SIG-M5 treated with dmso at 0.1 percent for 504 hours (cell line): ENCODE data around the gene SNPH.
"Not testable (repeated sequence)": the region's sequence is repeated elsewhere in the genome, so short reads cannot be mapped to it uniquely, and the experiment has no call there.

Experiments used
- DNase-seq: peaks from one replicate; lab custom pipeline; 2025; ENCODE audit not compliant: unreplicated experiment; lab: John Stamatoyannopoulos, UW

SNPH gene, protein sequence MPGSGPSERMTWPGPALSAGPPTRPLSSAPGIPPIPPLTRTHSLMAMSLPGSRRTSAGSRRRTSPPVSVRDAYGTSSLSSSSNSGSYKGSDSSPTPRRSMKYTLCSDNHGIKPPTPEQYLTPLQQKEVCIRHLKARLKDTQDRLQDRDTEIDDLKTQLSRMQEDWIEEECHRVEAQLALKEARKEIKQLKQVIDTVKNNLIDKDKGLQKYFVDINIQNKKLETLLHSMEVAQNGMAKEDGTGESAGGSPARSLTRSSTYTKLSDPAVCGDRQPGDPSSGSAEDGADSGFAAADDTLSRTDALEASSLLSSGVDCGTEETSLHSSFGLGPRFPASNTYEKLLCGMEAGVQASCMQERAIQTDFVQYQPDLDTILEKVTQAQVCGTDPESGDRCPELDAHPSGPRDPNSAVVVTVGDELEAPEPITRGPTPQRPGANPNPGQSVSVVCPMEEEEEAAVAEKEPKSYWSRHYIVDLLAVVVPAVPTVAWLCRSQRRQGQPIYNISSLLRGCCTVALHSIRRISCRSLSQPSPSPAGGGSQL

DNA sequence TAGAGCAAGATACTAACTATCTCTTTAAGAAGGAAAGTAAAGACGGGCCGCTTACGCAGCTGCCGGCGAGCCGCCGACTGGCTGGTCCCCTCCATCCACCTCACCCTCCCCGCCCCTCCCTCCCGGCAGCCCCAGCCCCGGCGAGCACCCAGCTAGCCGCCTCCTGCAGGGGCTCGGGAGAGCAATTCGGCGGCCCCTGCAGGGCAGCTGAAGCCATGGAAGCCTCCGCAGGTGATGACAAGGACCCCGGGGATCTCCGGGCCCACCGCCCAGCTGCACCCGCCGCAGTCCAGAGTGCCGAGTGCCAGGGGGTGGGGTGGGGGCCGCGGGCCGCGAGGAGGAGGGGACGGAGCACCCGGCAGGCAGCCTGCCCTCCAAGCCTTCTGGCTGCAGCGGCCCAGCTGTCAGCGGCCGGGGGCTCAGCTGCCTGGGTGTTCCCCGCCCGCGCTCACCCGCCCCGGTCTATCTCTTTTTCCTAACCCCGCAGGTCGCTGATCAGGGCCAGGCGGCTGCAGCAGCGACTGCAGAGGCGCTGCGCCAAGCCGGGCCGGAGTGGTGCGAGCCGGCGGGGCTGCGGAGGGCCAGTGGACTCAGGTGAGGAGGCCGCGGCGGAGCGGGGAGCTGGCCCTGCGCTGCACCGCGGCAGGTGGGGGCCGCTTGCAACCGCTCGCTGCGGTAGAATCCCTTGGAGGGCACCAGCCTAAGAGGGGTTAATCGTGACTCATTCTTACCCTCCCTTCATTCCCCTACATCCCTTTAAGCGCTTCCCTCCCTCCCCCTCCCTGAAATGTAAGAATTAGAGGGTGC is at the start of gene SNPH:
TSS of gene SNPH (plus strand) at position 128 of the 807 bp plus-strand sequence. CDS start 29,946 bp downstream, outside the sequence.
- DNase-seq, result peak; percentile 20

- DNase-seq, result not testable (repeated sequence)
These were observed 49.3 kb upstream of the SNPH start for GRCh38 chr20:1216527-1217427.

GRCh38 chr20:1222750-1223149 is 43.3 kb upstream of the SNPH start:
- DNase-seq, result not testable (repeated sequence)

DNA sequence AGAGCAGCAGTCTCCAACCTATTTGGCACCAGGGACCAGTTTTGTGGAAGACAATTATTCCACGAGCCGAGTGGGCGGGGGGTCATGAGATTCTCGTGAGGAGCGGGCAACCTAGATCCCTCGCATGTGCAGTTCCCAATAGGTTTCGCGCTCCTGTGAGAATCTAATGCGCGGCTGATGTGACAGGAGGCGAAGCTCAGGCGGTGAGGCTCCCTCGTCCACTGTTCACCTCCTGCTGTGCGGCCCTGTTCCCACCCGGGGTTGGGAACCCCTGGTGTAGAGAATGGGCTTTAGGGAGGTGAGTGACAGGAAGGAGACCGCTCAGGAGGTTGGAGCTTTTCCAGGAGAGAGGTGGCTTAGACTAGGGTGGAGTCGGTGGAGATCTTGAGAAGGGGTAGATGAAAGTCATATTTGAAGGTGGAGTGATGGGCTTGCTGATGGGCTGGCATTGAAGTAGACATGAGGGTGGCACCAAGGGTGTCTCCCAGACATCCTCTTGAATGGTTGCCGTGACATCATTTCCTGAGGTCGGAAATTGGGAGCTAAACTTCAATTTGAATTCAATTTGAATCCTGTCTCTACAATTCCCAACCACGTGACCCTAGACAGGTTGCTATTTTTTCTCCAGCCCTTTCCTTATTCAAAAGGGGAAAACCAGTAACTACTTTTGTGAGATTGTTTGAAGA is 41.7 kb upstream of the SNPH start:
- no peak for DNase-seq

DNA sequence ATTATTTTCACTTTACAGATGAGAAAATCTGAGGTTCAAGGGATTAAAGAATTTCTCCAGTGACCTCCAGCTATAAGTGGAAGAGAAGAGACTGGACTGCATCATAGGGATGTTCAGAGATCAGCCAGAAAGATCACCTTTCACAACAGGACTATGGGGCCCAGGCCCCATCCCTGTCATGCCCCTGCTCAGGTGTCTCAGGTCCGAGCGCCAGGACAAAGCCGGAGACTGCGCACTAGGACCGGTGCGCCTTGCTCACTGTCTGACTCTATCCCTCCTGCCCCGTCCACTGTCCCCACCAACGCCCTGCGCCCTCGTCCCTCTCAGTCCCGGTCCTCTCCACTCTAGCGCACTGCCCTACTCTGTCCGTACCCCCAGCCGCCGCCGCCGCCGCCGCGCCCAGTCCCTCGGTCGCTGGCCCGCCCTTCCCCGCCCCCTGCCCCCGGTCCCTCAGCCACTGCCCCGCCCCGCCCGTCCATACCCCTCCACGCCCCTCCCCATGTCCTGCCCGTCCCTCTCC is 40.8 kb upstream of the SNPH start:
- DNase-seq, result no peak

DNA sequence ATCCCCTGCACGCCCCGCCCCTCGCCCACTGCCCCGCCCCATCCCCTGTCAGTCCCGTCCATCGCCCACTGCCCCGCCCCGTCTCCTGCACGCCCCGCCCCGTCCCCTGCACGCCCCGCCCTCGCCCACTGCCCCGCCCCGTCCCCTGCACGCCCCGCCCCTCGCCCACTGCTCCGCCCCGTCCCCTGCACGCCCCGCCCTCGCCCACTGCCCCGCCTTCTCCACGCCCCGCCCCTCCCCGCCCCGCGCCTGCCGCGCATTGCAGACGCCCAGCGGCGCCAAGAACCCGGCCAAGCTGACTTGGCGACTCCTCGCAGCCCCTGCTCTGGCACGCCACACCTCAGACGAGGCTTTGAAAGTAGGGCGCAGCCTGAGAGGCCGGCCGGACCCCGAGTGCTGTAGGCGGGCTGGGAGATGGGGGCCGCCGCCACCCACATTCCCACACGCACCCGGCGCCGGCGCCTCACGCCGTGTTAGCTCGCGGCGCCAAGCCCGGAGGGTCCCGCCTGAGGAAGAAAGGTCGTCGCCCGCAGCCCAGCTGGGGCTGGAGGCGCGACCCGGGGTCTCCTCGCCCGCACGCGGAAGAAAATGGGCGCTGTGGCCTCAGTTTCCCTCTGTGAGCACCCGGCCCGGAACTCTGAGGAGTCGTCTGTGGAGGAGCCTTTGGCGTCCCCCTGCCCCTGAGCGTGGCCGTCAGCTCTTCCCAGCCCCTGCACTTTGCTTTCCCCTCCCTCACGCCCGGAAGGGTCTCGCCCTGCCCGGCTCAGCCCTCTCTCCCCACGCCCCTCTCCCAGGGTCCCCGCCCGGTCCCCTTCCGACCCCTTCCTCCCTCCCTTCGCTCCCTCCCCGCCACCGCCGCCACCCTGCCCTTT is 40.1 kb upstream of the SNPH start, which contains the start of gene RAD21L1:
TSS of gene RAD21L1 (plus strand) at position 262 of the 872 bp plus-strand sequence. CDS start 2,410 bp downstream, outside the sequence.
- DNase-seq, result peak; percentile 31

DNA sequence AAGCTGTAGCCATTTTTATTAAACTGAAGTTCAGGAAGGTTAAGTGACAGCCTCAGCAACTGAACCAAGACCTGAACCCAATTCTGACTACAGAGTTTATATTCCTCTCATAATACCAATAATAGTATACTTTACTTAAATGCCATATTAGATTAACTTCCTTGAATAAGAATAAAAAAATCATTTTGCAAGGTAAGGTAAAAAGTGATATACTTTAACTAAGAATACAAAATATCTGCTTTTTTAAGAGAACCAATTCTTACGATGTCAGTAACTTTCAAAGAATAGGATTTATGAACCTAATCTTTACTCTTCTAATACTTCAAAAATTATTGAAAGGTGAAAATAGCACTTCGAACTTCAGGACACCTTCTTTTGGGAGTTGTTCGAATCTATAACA is 36.6 kb upstream of the SNPH start:
- DNase-seq, result no peak

DNA sequence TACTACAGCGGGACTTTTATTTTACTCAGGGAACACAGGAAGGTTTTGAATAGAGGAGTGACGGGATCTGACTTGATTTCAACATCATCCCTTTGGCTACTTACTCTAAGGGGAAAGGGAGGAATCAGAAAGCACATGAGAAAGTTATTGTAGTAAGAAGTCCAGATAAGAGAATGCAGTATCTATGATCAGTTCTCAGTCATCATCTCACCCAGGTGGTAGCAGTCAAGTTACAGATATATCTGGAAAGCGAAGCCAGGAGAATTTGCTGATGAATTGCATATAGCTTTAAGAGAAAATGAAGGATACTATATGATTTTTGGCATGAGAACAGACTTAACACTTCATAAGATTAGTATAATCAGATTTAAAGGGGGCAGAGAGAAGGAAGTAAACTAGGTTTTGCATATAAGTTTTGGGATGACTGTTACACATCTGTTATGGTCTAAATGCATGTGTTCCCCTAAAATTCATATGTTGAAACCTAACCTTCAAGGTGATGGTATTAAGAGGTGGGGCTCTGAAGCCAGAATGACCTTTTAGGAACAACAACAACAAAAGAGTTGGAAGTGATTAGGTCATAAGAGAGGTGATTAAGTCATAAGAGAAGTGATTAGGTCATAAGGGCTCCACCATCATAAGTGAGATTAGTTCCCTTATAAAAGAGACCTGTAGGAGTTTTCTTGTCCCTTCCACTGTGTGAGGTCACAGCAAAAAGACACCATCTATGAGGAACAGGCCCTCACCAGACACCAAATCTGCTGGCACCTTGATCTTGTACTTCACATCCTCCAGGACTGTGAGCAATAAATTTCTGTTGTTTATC is 33.6 kb upstream of the SNPH start:
- no peak for DNase-seq

DNA sequence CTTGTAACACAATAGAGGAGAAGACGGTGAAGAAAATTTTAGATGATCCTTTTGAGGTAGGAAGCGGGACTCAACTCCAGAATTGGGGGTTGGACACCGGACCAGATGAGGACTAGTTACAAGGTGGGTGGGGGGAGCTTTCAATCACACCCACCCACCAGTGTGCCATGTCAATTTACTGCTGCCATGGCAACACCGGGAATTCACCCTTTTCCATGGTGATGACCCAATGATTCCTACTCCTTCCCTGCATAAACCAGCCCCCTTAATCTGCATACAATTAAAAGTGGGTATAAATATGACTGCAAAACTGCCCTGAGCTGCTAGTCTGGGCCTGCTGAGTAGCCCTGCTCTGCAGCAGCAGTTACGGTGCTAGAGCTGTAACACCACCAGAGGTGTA is 25.5 kb upstream of the SNPH start:
- no peak for DNase-seq

DNA sequence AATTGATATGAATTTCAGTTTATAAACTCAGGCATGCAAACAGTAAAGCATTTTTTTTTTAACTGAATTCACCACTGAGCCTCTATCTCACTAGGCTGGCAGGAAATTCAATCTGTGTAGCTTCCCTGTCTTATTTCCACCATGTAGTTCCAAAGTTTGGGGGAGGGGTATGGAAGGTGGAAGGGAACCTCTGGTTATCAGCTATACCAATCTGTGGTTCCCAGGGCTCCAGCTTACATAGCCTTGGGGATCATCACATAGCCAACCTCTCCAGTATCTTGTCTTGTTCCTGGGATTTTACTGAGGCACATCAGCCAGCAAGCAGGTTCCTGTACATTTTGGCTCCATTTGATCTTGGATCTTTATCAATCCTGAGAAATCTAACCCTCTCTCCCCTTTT is 24.6 kb upstream of the SNPH start:
- DNase-seq, result no peak

DNA sequence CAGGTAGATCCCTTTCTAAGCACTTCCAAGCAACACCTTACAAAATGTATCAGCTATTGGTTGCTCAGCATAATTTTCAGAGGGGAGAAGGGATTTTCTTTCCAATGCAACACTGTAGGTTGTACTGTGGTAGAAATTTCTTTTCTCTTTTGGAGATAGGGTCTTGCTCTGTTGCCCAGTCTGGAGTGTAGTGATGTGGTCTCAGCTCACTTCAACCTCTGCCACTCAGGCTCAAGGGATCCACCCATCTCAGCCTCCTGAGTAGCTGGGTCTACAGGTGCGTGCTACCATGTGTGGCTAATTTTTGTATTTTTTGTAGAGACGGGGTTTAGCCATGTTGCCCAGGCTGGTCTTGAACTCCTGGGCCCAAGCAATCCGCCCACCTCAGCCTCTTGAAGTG is 24.0 kb upstream of the SNPH start:
- no peak for DNase-seq

DNA sequence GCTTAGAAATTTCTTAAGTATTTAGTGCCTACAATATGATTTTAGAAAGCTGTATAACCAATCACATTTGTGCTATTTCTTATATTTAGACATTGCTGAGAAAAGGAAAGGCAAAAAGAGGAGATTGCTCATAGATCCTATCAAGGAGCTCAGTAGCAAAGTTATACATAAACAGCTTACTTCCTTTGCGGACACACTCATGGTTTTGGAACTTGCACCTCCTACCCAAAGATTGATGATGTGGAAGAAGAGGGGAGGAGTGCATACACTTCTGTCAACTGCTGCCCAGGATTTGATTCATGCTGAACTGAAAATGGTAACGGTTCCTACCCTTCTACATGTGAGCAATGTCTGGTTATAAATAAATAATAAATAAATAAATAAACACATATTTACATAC is 23.6 kb upstream of the SNPH start:
- no peak for DNase-seq

- DNase-seq, result no peak
These were observed 20.5 kb upstream of the SNPH start for GRCh38 chr20:1245578-1245977.

- no peak for DNase-seq
These were observed 18.4 kb upstream of the SNPH start for GRCh38 chr20:1247689-1248088.

DNA sequence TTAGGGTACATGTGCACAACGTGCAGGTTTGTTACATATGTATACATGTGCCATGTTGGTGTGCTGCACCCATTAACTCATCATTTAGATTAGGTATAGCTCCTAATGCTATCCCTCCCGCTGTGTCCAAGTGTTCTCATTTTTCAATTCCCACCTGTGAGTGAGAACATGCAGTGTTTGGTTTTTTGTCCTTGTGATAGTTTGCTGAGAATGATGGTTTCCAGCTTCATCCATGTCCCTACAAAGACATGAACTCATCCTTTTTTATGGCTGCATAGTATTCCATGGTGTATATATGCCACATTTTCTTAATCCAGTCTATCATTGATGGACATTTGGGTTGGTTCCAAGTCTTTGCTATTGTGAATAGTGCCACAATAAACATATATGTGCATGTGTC is 15.8 kb upstream of the SNPH start:
- not testable (repeated sequence) for DNase-seq

DNA sequence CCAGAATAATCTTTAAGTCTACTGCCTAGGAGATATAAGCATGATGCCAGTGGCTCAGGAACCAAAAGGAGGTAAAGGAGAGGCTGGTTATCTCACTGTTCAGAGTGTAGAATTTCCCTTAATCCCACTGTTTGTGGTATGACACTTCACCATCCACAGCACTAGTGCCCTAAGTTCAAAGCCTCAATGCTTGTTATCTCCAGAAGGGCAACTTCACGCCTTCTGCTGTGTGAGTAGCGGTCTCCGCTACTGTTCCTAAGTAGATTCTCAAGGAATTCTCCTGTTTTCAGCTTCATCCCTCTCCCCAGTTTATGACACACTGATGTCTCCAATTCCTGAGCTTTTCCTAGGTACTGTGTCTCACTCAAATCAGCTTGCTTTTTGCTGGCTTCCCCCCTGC is 13.7 kb upstream of the SNPH start:
- DNase-seq, result no peak

GRCh38 chr20:1254254-1254653 is 11.8 kb upstream of the SNPH start:
- no peak for DNase-seq

DNA sequence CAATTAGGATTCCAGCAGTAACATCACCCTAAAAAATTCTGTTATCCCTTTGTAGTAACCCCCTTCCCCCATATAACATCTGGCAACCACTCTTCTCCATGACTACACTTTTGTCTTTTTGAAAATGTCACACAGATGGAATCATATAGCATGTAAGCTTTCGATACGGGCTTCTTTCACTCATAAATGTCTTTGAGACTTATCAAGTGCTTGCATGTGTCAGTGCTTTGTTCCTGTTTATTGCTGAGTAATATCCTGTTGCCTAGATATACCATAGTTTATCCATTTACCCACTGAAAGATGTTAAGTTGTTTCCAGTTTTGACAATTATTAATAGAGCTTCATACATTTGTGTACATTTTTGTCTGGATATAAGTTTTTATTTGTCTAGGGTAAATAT is 10.4 kb upstream of the SNPH start:
- DNase-seq, result peak; percentile 6
